NCI-H1436 (cell line): Measurements from ENCODE around the gene MORC1.
A peak's percentile ranks its signal among the peaks of the same experiment; 100 is the strongest.
"Not testable (repeated sequence)": the region's sequence is repeated elsewhere in the genome, so short reads cannot be mapped to it uniquely, and the experiment has no call there.

ENCODE experiments used
- DNase-seq: peaks from one replicate; lab custom pipeline; 2025; lab: John Stamatoyannopoulos, UW

Gene MORC1

GRCh38 chr3:109098079-109098644 is 19.8 kb downstream of the MORC1 start:
- DNase-seq = peak; percentile 21

GRCh38 chr3:109095166-109095565 is 22.8 kb downstream of the MORC1 start:
- no peak for DNase-seq

- no peak for DNase-seq
Measured at GRCh38 chr3:109093561-109093960, 24.4 kb downstream of the MORC1 start.

- no peak for DNase-seq
Measured at GRCh38 chr3:109091846-109092245, 26.1 kb downstream of the MORC1 start.

GRCh38 chr3:109089265-109089664 is 28.7 kb downstream of the MORC1 start:
- no peak for DNase-seq

- peak; percentile 9 for DNase-seq
Measured at GRCh38 chr3:109081746-109082510, 36.0 kb downstream of the MORC1 start.

GRCh38 chr3:109080090-109080489 is 37.8 kb downstream of the MORC1 start:
- DNase-seq = not testable (repeated sequence)

GRCh38 chr3:109073116-109073515 is 44.8 kb downstream of the MORC1 start:
- no peak for DNase-seq

GRCh38 chr3:109072194-109072593 is 45.7 kb downstream of the MORC1 start:
- DNase-seq = no peak

- DNase-seq = no peak
Measured at GRCh38 chr3:109071350-109072142, 46.4 kb downstream of the MORC1 start.

- no peak for DNase-seq
Measured at GRCh38 chr3:109070211-109070610, 47.7 kb downstream of the MORC1 start.

GRCh38 chr3:109066864-109067263 is 51.1 kb downstream of the MORC1 start:
- no peak for DNase-seq

- no peak for DNase-seq
Measured at GRCh38 chr3:109059264-109059663, 58.7 kb downstream of the MORC1 start.

- no peak for DNase-seq
Measured at GRCh38 chr3:109057616-109058015, 60.3 kb downstream of the MORC1 start.

GRCh38 chr3:109057056-109057455 is 60.9 kb downstream of the MORC1 start:
- DNase-seq = no peak

- peak; percentile 7 for DNase-seq
Measured at GRCh38 chr3:109050591-109051167, 67.3 kb downstream of the MORC1 start.

- DNase-seq = no peak
Measured at GRCh38 chr3:109047366-109047765, 70.6 kb downstream of the MORC1 start.

- no peak for DNase-seq
Measured at GRCh38 chr3:109045271-109046040, 72.5 kb downstream of the MORC1 start.

- no peak for DNase-seq
Measured at GRCh38 chr3:109035082-109035481, 82.9 kb downstream of the MORC1 start.

- DNase-seq = no peak
Measured at GRCh38 chr3:109033000-109033660, 84.8 kb downstream of the MORC1 start.

- DNase-seq = no peak
Measured at GRCh38 chr3:109028753-109029152, 89.2 kb downstream of the MORC1 start.
